ENCODE measurements around the gene SATB1. TPM values are rescaled to one million over a fixed set of nuclear protein-coding genes. Genes with fewer than 3 reads are reported as not detected.

Gene SATB1
- polyA plus RNA-seq, 3 donors, result 5.3 to 14.6 (median 13.8) TPM

- WGBS, 3 donors, result 96 to 98% (median 97%) methylated on average over 3 of the region's 3 CpGs
- H3K27ac ChIP-seq (ENCODE audit: low read depth, low read length), result no peak overlapping the region
Observed at GRCh38 chr3:18376682-18377081, 48.5 kb downstream of the SATB1 start.

GRCh38 chr3:18372786-18373405 is 52.2 kb downstream of the SATB1 start:
- H3K27ac ChIP-seq (ENCODE audit: low read depth, low read length), result no peak overlapping the region
- 75 to 82% (median 80%) methylated on average over 4 of the region's 4 CpGs for WGBS, 3 donors

DNA sequence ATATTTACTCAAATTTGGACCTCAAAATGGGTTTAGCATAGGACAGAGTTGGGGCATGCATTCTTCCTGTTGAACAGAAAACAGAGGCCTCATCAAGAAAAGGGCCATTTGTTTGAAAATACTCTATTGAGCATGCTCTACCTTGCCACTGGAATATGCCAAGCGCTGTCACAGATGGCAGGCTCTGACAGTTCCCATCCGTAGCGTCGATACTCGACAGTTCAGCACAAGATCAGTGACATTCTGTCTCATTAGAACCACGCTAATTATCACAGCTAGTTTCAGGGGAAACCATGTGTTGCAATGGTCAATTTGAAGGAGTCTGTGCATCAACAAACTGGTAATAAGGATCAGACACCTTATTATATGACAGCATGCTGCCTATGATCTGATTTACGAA is 54.5 kb downstream of the SATB1 start:
- H3K27ac ChIP-seq (ENCODE audit: low read depth, low read length), result no peak overlapping the region
- WGBS, 3 donors, result 91 to 94% (median 91%) methylated on average over 7 of the region's 7 CpGs

DNA sequence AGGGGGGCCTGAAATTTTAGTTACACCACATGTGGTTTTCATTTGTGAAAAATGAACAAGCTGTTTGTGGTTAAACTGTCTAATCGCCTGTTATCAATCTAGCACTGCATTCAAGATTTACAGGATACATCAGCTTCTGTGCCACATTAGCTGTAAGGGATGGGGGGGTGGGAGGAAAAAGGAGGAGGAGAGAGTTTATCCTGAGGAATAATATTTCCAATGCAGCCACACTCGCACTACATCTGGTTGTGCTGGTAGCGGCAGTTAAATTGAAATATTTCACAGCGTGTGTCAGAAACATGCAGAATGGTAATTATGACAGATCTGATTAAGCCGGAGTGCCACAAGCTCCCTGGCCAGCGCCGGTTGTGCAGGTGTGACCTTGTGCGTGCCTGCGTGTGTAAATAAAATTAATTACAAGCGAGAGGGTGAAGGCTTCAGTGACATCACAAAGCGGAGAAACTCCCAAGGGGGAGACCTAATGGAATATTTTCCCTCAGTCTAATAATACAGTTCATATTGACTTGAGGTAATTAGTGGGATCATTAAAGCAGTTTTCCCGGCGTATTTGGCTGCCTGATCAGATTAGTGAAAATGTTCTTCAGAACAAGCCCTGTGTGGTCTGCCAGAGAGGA is 55.5 kb downstream of the SATB1 start:
- H3K27ac ChIP-seq (ENCODE audit: low read depth, low read length), result no peak overlapping the region
- WGBS, 3 donors, result 20 to 59% (median 47%) methylated on average over 13 of the region's 13 CpGs

GRCh38 chr3:18366258-18366657 is 58.9 kb downstream of the SATB1 start:
- 91 to 94% (median 93%) methylated on average over 3 of the region's 3 CpGs for WGBS, 3 donors
- no peak overlapping the region for H3K27ac ChIP-seq (ENCODE audit: low read depth, low read length)

DNA sequence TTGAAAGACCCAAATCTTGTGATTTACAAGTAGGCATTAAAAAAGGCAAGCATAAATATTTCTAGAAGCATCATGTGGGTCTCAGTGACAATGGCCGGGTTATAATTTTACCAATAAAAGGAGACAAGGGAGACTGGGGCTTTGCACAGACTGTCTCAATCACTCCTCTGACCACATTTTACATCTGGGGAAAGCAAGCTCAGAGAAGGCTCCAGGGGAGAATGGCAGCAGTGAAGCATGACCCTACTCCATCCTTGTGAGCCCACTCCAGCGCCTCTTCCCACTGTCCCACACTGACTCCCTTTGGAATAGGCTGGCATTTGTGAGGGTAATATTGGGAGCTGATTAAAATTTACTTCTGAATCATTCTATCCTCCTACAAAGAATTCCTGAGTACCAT is 61.8 kb downstream of the SATB1 start:
- WGBS, 3 donors, result 96 to 98% (median 97%) methylated on average over 2 of the region's 2 CpGs
- H3K27ac ChIP-seq (ENCODE audit: low read depth, low read length), result no peak overlapping the region

DNA sequence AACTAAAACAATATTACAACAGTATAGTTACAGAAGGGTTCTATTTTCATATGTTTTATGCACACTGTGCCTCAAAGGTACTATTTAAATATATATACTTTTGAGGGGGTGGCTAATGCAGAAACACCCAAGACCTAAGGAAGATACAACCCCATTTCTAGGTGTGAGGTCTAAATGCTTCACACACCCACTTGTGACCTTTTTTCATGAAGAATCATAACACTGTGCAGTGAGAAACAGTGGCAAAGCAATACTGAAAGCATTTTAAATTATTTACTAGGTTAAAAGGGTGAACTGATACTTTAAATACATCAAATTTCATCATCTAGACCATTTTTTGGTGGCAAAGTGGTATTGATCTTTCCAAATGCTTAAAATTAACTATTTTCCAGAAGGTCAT is 67.4 kb downstream of the SATB1 start:
- no peak overlapping the region for H3K27ac ChIP-seq (ENCODE audit: low read depth, low read length)

- WGBS, 3 donors, result 86 to 90% (median 88%) methylated on average over 2 of the region's 2 CpGs
Observed at GRCh38 chr3:18355832-18356231, 69.3 kb downstream of the SATB1 start.

GRCh38 chr3:18354701-18355100 is 70.4 kb downstream of the SATB1 start:
- 37 to 75% (median 74%) methylated on average over 5 of the region's 5 CpGs for WGBS, 3 donors
- H3K27ac ChIP-seq (ENCODE audit: low read depth, low read length), result no peak overlapping the region

More at GRCh38 chr3:18355832-18356231, 69.3 kb downstream of the SATB1 start:
- H3K27ac ChIP-seq (ENCODE audit: low read depth, low read length), result no peak overlapping the region

- WGBS, 3 donors, result 51 to 84% (median 81%) methylated on average over 12 of the region's 12 CpGs
- H3K27ac ChIP-seq (ENCODE audit: low read depth, low read length), result no peak overlapping the region
Observed at GRCh38 chr3:18351823-18352744, 73.1 kb downstream of the SATB1 start.

- 76 to 90% (median 90%) methylated on average over 5 of the region's 5 CpGs for WGBS, 3 donors
- no peak overlapping the region for H3K27ac ChIP-seq (ENCODE audit: low read depth, low read length)
Observed at GRCh38 chr3:18351069-18351628, 74.0 kb downstream of the SATB1 start.

GRCh38 chr3:18349197-18349798 is 75.8 kb downstream of the SATB1 start:
- 94% methylated on average over 18 of the region's 18 CpGs for WGBS, 3 donors
- no peak overlapping the region for H3K27ac ChIP-seq (ENCODE audit: low read depth, low read length)

DNA sequence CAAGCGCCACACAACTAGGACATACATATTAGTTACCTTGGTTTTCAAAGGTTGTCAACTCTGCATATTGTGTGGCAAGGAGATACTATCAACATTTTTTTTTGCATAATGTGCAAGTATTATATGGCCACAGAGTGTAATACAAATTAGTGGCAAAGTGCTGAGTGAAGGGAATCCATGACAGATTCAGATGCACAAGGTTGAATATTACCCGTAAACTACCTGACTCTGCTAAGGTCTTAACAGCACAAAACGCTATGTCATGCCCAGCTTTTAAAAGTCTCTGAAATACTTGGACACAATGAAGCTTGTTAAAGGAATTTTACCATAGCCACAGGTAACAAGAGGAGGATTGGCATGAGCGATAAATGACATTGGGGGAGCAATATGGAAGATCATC is 79.0 kb downstream of the SATB1 start:
- WGBS, 3 donors, result 95 to 97% (median 96%) methylated on average over 4 of the region's 4 CpGs
- no peak overlapping the region for H3K27ac ChIP-seq (ENCODE audit: low read depth, low read length)

DNA sequence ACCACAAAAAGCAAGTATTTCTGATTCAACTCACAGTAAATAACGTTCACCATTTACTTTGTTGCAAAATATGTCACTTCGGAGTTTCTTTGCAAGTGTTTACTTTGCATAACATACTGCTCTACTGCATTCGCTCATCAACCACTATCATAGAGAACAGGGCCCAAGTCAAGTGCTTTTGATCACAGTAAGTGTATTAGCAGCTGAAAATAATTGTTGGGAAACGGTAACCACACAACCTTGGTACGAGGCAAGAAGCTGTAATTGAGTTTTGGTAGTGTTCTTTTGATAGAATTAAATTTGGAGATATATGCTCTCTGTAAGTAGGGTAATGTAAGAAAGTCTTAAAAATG is 80.1 kb downstream of the SATB1 start:
- 54 to 71% (median 59%) methylated on average over 5 of the region's 5 CpGs for WGBS, 3 donors

DNA sequence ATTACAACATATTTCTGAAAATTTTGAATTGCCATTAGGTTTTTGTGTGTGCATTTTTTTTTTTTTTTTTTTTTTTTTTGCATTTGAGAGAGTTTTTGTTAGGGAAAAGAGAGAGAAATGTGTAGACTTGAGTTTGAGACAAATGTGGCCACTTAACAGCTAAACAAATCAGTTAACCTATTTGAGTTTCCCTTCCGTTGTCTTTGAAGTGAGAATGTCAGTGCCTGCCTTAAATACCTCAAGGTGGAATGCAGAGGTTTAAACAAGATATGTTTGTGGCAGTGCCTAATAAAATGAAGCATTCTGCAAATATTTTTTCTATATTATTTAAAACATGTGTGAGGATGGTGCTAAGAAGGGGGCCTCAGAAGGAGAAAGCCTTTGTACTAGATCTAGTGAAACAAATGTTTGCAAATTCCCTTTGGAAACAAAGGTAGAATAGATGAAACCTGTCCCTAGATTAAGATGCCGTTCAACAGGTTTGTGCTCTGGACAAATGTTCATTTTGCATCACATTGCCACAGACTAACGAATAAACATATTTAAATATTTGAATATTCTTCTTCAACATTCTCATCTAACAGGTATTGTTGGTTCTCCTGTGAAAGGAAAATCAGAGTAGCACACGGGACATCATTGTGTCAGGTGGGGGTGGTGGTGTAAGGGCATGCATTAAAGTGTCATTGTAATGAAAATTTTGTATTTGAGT is 80.7 kb downstream of the SATB1 start:
- H3K27ac ChIP-seq (ENCODE audit: low read depth, low read length), result no peak overlapping the region
- WGBS, 3 donors, result 59 to 76% (median 68%) methylated on average over 4 of the region's 4 CpGs

More for the DNA sequence above, 80.1 kb downstream of the SATB1 start:
- no peak overlapping the region for H3K27ac ChIP-seq (ENCODE audit: low read depth, low read length)

DNA sequence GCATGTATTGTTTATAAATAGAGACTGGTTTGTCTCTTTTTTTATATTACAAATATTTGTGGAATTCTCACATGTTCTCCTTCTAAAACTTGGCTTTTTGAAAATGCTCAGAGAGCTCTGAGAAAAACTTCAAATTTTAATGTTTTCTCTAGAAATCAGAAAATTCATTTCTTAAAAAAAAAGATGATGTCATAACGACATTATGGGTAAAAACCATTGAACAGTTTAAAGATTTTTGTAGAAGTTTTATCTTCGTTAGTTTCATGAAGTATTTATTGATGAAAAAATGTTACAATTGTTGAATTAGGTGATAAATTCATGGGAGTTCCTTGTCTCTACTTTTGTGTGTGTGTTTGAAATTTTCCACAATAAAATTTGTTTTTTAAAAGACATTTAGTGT is 81.3 kb downstream of the SATB1 start:
- no peak overlapping the region for H3K27ac ChIP-seq (ENCODE audit: low read depth, low read length)
- 64 to 78% (median 74%) methylated on average over 2 of the region's 2 CpGs for WGBS, 3 donors

DNA sequence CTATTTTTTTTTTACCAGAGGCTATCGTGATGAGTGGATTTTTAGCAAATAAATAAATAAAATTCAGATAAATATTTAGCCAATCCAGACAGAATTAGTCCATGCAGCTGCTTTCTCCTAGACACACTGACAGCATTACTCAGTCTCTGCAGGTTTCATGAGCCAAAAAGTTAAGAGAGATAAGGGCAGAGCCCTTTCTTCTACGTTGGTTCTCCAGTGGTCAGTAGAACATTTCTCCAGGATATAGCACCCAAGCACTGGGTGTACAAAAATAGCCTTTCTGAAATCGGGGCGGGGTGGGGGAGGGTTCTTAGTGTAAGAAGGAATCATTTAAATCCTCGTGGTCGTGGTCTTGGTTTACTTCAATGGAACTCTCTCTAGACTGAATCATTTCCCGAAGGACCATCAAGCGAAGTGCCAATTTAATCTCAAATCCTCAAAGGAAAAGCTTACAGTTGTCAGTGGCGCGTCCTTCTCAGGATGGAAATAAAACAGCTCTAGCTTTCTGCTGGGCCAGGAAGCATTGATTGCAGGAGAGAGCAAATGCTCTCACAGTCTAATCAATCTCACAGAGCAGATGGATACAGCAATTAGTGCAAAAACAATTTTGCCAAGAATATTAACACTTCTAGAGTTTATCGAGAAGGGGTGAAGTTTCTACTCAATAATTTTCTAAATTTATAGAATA is 86.2 kb downstream of the SATB1 start:
- 72 to 77% (median 75%) methylated on average over 11 of the region's 11 CpGs for WGBS, 3 donors
- no peak overlapping the region for H3K27ac ChIP-seq (ENCODE audit: low read depth, low read length)

DNA sequence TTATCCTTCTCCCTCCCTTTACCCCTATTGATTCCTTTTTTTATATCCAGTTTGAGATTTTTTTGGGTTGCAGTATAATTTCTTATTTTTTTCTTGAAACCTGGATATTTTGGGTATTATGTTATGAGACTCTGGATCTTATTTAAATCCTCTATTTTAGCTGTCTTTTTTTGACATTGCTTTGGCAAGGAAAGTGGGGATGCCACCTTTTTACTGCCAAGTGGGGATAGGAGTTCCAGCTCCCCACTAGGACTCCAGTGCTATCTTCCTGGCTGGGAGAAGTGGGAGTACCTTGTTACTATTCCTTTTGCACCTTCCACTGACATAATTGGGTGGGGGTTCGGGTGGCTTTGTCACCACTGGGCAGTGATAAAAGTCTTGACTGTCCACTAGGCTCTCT is 87.9 kb downstream of the SATB1 start:
- whole genome bisulfite sequencing, 3 donors, result 86 to 94% (median 93%) methylated on average over 1 of the region's 1 CpG
- H3K27ac ChIP-seq (ENCODE audit: low read depth, low read length), result no peak overlapping the region

All from adipose tissue (tissue), 3 donors.